Suppressor macrophage treated with lipopolysaccharide for 1 hour (primary cell): ENCODE data around the gene WDR37.
A peak's percentile ranks its signal among the peaks of the same experiment; 100 is the strongest.
"Not testable (repeated sequence)": the region's sequence is repeated elsewhere in the genome, so short reads cannot be mapped to it uniquely, and the experiment has no call there.

ENCODE experiments used
- DNase-seq, 3 donors: peaks; one replicate each; pipeline ENCODE4 v3.0.0-alpha.2; 2020 to 2022

Gene WDR37

DNA sequence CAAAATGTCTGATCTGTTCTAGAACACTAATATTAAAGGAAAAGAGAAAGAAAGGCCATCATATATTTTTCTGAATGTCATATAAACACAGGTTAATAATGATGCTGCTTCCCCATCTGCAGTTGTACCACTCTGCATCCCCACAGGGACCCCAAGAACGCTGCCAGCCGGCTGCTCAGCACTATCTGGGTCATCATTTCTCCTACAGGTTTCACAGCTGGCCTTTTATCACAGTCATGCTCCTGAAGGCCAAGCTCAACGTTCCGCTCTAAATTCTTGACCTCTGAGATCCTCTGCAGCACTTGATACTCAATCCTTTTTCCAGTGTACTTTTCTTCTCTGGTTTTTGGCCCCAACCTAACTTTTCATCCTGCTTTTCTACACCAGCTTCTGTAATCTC lies 12.0 kb upstream of the WDR37 start:
- DNase-seq, result no peak

DNA sequence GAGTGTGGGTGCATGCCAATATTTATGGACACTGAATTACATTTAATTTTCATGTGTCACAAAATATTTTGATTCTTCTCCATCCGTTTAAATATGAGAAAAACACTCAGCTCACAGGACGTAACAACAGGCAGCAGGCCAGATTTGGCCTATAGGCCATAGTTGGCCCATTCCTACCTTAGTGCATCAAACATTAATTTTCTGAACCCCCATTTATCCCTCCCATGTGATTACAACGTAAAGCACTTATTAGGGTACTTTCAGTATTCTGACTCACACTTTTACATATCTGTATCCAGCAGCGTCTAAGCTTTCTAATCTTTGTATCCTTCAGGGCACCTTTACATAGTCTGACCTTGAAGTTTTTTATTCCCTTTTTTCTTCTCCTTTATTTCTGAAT lies 11.2 kb upstream of the WDR37 start:
- DNase-seq, result no peak

DNA sequence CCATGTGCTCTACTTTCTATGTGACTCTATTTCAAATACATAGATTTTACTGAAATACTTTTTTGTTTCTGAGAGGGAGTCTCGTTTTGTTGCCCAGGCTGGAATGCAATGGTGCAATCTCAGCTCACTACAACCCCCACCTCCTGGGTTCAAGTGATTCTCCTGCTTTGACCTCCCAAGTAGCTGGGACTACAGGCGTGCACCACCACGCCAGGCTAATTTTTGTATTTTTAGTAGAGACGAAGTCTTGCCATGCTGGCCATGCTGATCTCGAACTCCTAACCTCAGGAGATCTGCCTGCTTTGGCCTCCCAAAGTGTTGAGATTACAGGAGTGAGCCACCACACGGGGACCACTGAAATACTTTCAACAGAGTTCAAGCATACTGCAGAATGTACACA lies 10.8 kb upstream of the WDR37 start:
- DNase-seq, result no peak

DNA sequence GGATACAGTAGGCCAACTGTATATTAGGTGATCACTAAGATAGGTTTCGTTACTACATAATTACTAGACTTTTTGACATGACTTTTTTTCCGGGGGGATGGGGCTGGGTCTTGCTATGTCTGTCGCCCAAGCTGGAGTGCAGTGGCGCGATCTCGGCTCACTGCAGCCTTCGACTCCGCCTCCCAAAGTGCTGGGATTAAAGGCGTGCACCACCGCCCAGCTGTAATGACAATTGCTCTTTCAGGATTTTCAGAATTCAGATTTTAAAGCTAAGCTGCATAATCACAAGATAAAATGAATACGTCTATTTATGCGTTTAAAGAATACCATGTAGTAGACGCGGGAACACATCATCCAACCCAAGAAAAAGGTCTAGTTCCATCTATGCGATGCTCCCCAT lies 8.2 kb upstream of the WDR37 start:
- no peak for DNase-seq

- no peak for DNase-seq
These were observed 7.8 kb upstream of the WDR37 start for GRCh38 chr10:1048349-1048731.

GRCh38 chr10:1048732-1049424 lies 7.3 kb upstream of the WDR37 start, which contains the start of gene IDI1:
Gene IDI1 (minus strand): TSS chr10:1049119. CDS start chr10:1049003, 116 bp downstream.
- DNase-seq, result peak; percentile 99

- no peak for DNase-seq
These were observed 6.7 kb upstream of the WDR37 start for GRCh38 chr10:1049425-1049958.

DNA sequence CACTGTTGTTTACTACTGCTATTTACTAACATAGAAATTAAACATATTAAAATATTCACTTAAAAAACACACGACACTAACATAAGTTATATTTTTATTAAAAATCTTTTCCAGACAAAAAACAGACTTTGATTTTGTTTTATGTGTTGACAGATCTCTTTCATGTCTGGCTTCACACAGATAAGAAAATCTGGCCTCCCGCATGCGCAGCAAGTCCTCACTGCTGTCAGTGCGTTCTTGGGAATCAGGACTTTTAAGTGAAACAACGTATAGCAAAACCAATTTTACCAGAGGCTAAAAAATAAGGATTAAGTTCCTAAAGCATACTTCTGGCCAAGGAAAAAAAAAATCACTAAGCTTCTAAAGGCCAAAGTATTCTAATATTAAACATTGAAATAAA lies 6.0 kb upstream of the WDR37 start:
- no peak for DNase-seq

DNA sequence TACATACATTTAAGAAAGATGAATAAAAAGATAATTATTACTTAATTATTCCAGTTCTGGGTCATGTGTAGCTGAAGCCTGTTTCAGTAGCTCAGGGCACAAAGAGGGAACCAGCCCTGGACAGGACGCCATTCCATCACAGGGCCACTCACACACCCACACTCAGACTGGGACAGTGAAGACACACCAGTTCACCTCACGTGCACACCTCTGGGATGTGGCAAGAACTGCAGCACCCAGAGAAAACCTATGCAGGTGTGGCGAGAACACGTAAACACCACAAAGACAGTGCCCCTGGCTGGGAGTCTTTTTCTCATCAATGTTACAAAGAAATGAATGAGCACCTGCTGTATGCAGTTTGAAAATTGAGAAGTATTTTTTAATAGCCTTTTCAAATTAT lies 5.6 kb upstream of the WDR37 start:
- DNase-seq, result peak; percentile 38 to 45 (median 41)

DNA sequence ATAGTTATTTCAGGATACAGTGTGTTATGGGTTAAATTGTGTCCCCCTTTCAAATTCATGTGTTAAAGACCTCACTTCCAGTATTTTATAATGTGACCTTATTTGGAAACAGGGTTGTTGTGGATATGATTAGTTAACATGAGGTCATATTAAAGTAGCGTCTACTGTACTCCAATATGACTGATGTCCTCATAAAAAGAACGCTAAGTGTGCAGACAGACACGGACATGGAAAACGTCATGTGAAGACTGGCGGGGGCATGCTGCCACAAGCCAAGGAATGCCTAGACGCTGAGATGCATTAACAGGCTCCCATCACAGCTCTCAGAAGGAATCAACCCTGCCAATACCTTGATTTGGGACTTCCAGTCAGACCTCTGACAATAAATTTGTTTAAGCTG lies 1.5 kb upstream of the WDR37 start:
- DNase-seq, result no peak

DNA sequence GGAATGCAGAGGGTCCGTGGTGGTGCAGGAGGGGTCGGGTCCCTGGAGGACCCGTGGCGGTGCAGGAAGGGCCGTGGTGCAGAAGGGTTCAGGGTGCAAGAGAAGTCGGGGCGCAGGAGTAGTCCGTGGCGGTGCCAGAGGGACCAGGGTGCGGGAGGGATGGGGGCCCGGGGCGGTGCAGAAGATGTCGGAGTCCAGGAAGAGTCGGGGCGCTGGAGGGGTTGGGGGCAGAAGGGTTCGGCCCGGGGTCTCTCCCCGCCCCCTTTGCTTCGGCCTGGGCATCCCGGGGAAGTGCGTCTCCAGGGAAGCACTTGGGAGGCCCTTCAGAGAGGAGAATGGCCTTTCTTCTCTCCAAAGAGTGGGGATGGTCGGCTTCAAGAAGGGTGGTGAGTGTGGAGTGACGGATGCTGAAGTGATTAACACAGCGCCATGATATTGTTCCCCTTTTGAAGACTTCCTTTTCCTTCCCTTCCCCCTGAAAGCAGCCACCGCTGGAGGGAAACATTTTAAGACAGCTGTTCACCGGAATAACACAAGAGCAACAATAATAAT lies 997 bp downstream of the WDR37 start:
- peak; percentile 81 to 85 (median 83) for DNase-seq

- DNase-seq, result no peak
These were observed 1.8 kb downstream of the WDR37 start for GRCh38 chr10:1058017-1058416.

DNA sequence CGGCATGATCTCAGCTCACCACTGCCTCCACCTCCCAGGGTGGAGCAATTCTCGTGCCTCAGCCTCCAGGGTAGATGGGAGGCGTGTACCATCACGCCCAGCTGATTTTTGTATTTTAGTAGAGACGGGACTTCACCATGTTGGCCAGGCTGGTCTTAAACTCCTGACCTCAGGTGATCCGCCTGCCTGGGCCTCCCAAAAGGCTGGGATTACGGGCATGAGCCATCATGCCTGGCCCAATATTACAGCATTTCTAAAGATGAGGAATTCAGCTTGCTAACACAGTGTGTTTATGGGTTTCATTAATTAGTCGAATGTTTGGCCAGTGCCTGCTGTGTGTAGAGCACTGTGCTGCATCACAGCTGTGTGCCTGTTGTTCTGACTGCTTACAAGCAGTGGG lies 3.7 kb downstream of the WDR37 start:
- DNase-seq, result no peak

- DNase-seq, result no peak
These were observed 6.0 kb downstream of the WDR37 start for GRCh38 chr10:1061930-1062774.

DNA sequence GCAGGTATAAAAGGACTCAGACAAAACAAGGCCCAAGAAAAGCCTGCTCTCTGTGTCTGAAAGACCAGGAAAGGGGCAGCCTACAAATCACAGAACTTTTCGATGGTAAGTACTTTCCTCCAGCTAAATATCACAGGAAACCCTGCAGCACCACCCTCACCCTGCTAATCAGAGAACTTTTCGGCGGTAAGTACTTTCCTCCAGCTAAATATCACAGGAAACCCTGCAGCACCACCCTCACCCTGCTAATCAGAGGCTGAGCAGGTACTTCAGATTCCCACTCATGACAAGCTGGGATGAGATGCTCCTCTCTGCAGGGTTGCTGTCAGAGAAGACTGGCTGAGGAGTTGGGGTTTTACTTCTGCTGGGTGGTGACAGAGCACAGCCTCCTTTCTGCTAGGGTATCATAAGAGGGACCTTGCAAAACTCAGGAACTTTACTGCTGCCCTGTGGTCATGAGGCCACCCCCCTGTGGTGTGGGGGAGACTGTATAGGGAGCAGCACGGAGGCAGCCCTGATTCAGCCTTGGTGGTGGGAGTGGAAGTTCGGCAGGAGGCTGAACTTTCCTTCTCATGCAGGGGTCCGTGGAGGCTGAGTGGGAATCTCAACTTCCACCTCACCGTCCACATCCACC lies 7.2 kb downstream of the WDR37 start:
- DNase-seq, result peak; percentile 65 to 74 (median 73)

DNA sequence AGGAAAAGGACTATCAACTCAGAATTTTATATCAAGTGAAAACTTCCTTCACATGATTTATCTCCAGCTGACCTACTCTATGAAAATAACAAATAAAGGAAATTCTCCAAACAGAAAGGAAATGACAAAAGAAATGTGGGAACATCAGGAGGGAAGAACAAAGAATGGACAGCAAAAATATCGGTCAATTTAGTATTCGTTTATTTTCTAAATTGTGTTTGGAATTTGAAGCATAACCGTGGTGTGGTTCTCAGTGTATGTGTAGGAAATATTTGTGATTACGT lies 8.7 kb downstream of the WDR37 start:
- DNase-seq, result no peak

GRCh38 chr10:1066734-1067133 lies 10.5 kb downstream of the WDR37 start:
- DNase-seq, result not testable (repeated sequence)

- no peak for DNase-seq
These were observed 12.5 kb downstream of the WDR37 start for GRCh38 chr10:1068380-1069361.

DNA sequence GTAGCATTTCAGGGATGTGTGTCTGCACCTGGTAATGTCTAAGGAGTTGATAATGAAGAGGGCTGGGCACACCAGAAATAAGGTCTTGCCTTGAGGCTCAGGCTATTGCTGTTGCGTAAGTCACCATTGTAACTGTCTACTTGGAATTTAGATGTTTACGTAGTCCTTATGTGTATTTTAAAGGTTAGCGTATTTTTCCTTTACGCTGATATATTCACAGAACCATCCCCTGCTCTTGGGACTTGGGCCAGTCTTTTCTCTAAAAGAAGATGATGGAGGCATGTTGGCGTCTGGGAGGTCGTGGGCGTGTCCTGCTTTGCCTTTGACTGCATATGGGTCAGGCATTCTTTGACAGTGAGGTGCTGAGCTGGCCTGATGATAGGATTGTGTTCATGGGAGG lies 14.7 kb downstream of the WDR37 start:
- no peak for DNase-seq

- DNase-seq, result no peak
These were observed 18.0 kb downstream of the WDR37 start for GRCh38 chr10:1074052-1074747.

DNA sequence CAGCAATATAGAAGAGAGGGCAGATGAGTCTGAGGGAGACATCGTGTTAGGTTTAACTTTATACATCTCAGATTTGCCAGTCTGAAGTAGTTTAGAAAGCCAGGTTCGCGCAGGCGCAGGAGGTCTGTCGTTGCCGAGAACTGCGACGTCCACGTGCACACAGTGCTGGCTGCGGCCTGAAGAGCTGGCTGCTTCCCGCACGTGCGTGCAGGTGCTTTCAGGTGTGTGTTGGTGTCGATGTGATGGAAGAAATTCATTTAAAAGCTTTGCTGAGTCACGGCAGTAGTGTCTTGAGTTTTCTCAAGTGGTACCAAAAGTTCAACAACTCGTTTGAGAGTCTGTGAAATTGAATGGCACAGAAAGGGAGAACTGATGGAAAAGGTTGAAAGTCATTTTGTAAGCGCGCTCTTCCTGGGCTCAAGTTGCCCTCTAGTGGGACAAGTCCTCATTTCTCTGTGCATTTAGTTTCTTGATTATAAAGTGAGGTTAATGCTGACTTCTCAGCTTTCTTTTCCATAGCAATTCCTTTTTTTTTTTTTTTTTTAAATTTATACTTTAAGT lies 18.6 kb downstream of the WDR37 start:
- peak; percentile 30 to 54 (median 42) for DNase-seq
